ENCODE results near the gene RNF224. TPM values are rescaled to one million over a fixed set of nuclear protein-coding genes. Genes with fewer than 3 reads are reported as not detected.

Gene RNF224
- total RNA-seq, 4 donors from 2014 or later = 0.21 TPM; not detected in 3

- H3K9me3 ChIP-seq = no peaks in the 10 kb centered on the region
- no peaks in the 10 kb centered on the region for H3K27me3 ChIP-seq
- DNase-seq = peak; percentile 88 to 91
- intact Hi-C loops (cut with DNase I; ENCODE audit: low total_unique reads) = no loop called here
- peak within 1 kb of the TSS; percentile 29 to 79 for H3K27ac ChIP-seq
- peak within 1 kb of the TSS; percentile 86 to 91 for H3K4me3 ChIP-seq
- H3K36me3 ChIP-seq = no peaks in the 10 kb centered on the region
- TF ChIP-seq POLR2A (IDR thresholded peaks at IDR 0.05) (peak; percentile 58 to 79), CTCF (IDR thresholded peaks at IDR 0.05) (peak in 1 of 4 experiments; percentile 37)
- H3K4me1 ChIP-seq = peaks cover 9 to 15% of the 10 kb centered on the region in 2 donors
Measured at GRCh38 chr9:137205126-137206069, 21.9 kb upstream of the RNF224 start, which contains the start of the genes NDOR1 and TMEM203. Gene NDOR1 (plus strand): TSS chr9:137205700. CDS start chr9:137205778, 78 bp downstream. Gene TMEM203 (minus strand): TSS chr9:137205648. CDS start chr9:137205414, 234 bp downstream.

GRCh38 chr9:137206602-137207001, 20.7 kb upstream of the RNF224 start:
- Histone ChIP-seq H3K4me1 (peaks cover 9 to 15% of the 10 kb centered on the region in 2 donors), H3K4me3 (peak overlapping the region in 1 of 2 donors; percentile 86), H3K27ac (no peak overlapping the region), H3K9me3 (no peaks in the 10 kb centered on the region), H3K27me3 (no peaks in the 10 kb centered on the region), H3K36me3 (no peaks in the 10 kb centered on the region)
- intact Hi-C loops (cut with DNase I; ENCODE audit: low total_unique reads) = no loop called here
- no peak for DNase-seq
- TF ChIP-seq POLR2A (IDR thresholded peaks at IDR 0.05) (no peak), CTCF (IDR thresholded peaks at IDR 0.05) (no peak)

- Histone ChIP-seq H3K4me1 (peaks cover 0 to under 1% of the 10 kb centered on the region in 2 donors), H3K9me3 (no peaks in the 10 kb centered on the region), H3K36me3 (no peaks in the 10 kb centered on the region), H3K27me3 (no peaks in the 10 kb centered on the region), H3K4me3 (no peak overlapping the region), H3K27ac (no peak overlapping the region)
- no peak for TF ChIP-seq POLR2A (IDR thresholded peaks at IDR 0.05)
- DNase-seq = no peak
- intact Hi-C loops (cut with DNase I; ENCODE audit: low total_unique reads) = no loop called here
Measured at GRCh38 chr9:137211532-137211931, 15.8 kb upstream of the RNF224 start.

GRCh38 chr9:137212520-137212919, 14.8 kb upstream of the RNF224 start:
- TF ChIP-seq CTCF (IDR thresholded peaks at IDR 0.05) = no peak
- TF ChIP-seq POLR2A (IDR thresholded peaks at IDR 0.05) = no peak
- H3K4me3 ChIP-seq = no peak overlapping the region
- no peaks in the 10 kb centered on the region for H3K36me3 ChIP-seq

GRCh38 chr9:137213160-137214060, 13.9 kb upstream of the RNF224 start:
- Histone ChIP-seq H3K27me3 (no peaks in the 10 kb centered on the region), H3K9me3 (no peaks in the 10 kb centered on the region), H3K4me1 (peaks cover 0 to 6% of the 10 kb centered on the region in 2 donors), H3K4me3 (no peak overlapping the region), H3K36me3 (no peaks in the 10 kb centered on the region), H3K27ac (no peak overlapping the region)
- DNase-seq = no peak
- intact Hi-C loops (cut with DNase I; ENCODE audit: low total_unique reads) = no loop called here
- TF ChIP-seq CTCF (IDR thresholded peaks at IDR 0.05) = no peak
- no peak for TF ChIP-seq POLR2A (IDR thresholded peaks at IDR 0.05)

More at GRCh38 chr9:137212520-137212919, 14.8 kb upstream of the RNF224 start:
- DNase-seq = no peak
- no peaks in the 10 kb centered on the region for H3K9me3 ChIP-seq
- H3K27ac ChIP-seq = no peak overlapping the region
- no peaks in the 10 kb centered on the region for H3K27me3 ChIP-seq
- H3K4me1 ChIP-seq = peaks cover 0 to 1% of the 10 kb centered on the region in 2 donors
- intact Hi-C loops (cut with DNase I; ENCODE audit: low total_unique reads) = no loop called here
